Testis (tissue), 2 donors: ENCODE data around the gene LYSMD4.

Experiments
- CTCF ChIP-seq, 3 experiments: fragments of 450-650 bp in 2 of 3; fragments of 200-600 bp in 1 of 3; sonication (generic) in 1 of 3; IDR thresholded peaks; one replicate each; pipeline ENCODE4 v1.5.1; 2016 to 2019; ENCODE audit warnings: antibody characterized with exemption in 3 of 3, mild to moderate bottlenecking in 2 of 3, moderate library complexity in 1 of 3
- POLR2A ChIP-seq: fragments of 450-650 bp; IDR thresholded peaks from one replicate; pipeline ENCODE4 v1.6.1; 2017; ENCODE audit warnings: antibody characterized with exemption, mild to moderate bottlenecking, moderate library complexity

- no peak for TF ChIP-seq CTCF (IDR thresholded peaks at IDR 0.05)
- TF ChIP-seq POLR2A = no peak
These were observed 23.8 kb downstream of the LYSMD4 start for GRCh38 chr15:99709243-99709986.
